ENCODE measurements around the gene COG5. TPM values are rescaled to one million over a fixed set of nuclear protein-coding genes. Genes with fewer than 3 reads are reported as not detected.

The COG5 gene
- total RNA-seq, 1 experiment from 2014 or later, result 43.9 TPM

- Histone ChIP-seq H3K4me3 (ENCODE audit: low read depth, low read length) (no peak overlapping the region), H3K36me3 (ENCODE audit: control insufficient read depth, insufficient read depth, low read length) (no peaks in the 10 kb centered on the region), H3K4me1 (no peaks in the 10 kb centered on the region), H3K27me3 (replicated peaks; ENCODE audit: control insufficient read depth, insufficient read depth, low read length) (no peaks in the 10 kb centered on the region), H3K9me3 (no peaks in the 10 kb centered on the region)
- Mint-ChIP-seq H3K4me3 (ENCODE audit: unreplicated experiment) (no peak overlapping the region), H3K9me3 (ENCODE audit: unreplicated experiment) (no peaks in the 10 kb centered on the region), H3K27ac (ENCODE audit: unreplicated experiment) (no peak overlapping the region), H3K27me3 (ENCODE audit: insufficient read depth, unreplicated experiment) (no peaks in the 10 kb centered on the region), H3K4me1 (ENCODE audit: low read depth, unreplicated experiment) (no peaks in the 10 kb centered on the region), H3K36me3 (ENCODE audit: insufficient read depth, unreplicated experiment) (no peaks in the 10 kb centered on the region)
- DNase-seq, result no peak
- no TSS peak for BruUV-seq (replicated peaks)
- POLR2A ChIA-PET, result no interaction called here
- no peak for TF ChIP-seq CTCF (IDR thresholded peaks at IDR 0.05; ENCODE audit: insufficient read depth in 1 of 2, low read depth in 1 of 2, low read length in 1 of 2, severe bottlenecking in 1 of 2, unreplicated experiment in 1 of 2)
- intact Hi-C loops (cut with micrococcal nuclease; ENCODE audit: unreplicated experiment), result no loop called here
- CTCF ChIA-PET, result no interaction called here
Observed at GRCh38 chr7:107302250-107302847, 261.4 kb downstream of the COG5 start.

GRCh38 chr7:107294182-107294581 lies 269.5 kb downstream of the COG5 start:
- Histone ChIP-seq H3K36me3 (ENCODE audit: control insufficient read depth, insufficient read depth, low read length) (no peaks in the 10 kb centered on the region), H3K27me3 (replicated peaks; ENCODE audit: control insufficient read depth, insufficient read depth, low read length) (no peaks in the 10 kb centered on the region), H3K4me3 (ENCODE audit: low read depth, low read length) (no peak overlapping the region), H3K4me1 (0 out of 2 replicates have a peak, but pooled peaks cover 10% of the 10 kb centered on the region), H3K9me3 (no peaks in the 10 kb centered on the region)
- TF ChIP-seq CTCF (IDR thresholded peaks at IDR 0.05; ENCODE audit: insufficient read depth in 1 of 2, low read depth in 1 of 2, low read length in 1 of 2, severe bottlenecking in 1 of 2, unreplicated experiment in 1 of 2), result no peak
- DNase-seq, result no peak
- CTCF ChIA-PET, result no interaction called here
- POLR2A ChIA-PET, result no interaction called here
- Mint-ChIP-seq H3K9me3 (ENCODE audit: unreplicated experiment) (no peaks in the 10 kb centered on the region), H3K36me3 (ENCODE audit: insufficient read depth, unreplicated experiment) (peaks cover 25% of the 10 kb centered on the region), H3K4me1 (ENCODE audit: low read depth, unreplicated experiment) (peaks cover 7% of the 10 kb centered on the region), H3K27ac (ENCODE audit: unreplicated experiment) (no peak overlapping the region), H3K4me3 (ENCODE audit: unreplicated experiment) (no peak overlapping the region), H3K27me3 (ENCODE audit: insufficient read depth, unreplicated experiment) (no peaks in the 10 kb centered on the region)
- intact Hi-C loops (cut with micrococcal nuclease; ENCODE audit: unreplicated experiment), result no loop called here
- BruUV-seq (replicated peaks), result no TSS peak

GRCh38 chr7:107292591-107292990 lies 271.1 kb downstream of the COG5 start:
- Mint-ChIP-seq H3K4me3 (ENCODE audit: unreplicated experiment) (no peak overlapping the region), H3K4me1 (ENCODE audit: low read depth, unreplicated experiment) (peaks cover 7% of the 10 kb centered on the region), H3K27me3 (ENCODE audit: insufficient read depth, unreplicated experiment) (no peaks in the 10 kb centered on the region), H3K36me3 (ENCODE audit: insufficient read depth, unreplicated experiment) (peaks cover 25% of the 10 kb centered on the region), H3K9me3 (ENCODE audit: unreplicated experiment) (no peaks in the 10 kb centered on the region), H3K27ac (ENCODE audit: unreplicated experiment) (no peak overlapping the region)
- BruUV-seq (replicated peaks), result no TSS peak
- no peak for TF ChIP-seq CTCF (IDR thresholded peaks at IDR 0.05; ENCODE audit: insufficient read depth in 1 of 2, low read depth in 1 of 2, low read length in 1 of 2, severe bottlenecking in 1 of 2, unreplicated experiment in 1 of 2)
- no peaks in the 10 kb centered on the region for H3K9me3 ChIP-seq
- no peak for DNase-seq
- CTCF ChIA-PET, result no interaction called here
- intact Hi-C loops (cut with micrococcal nuclease; ENCODE audit: unreplicated experiment), result no loop called here
- no peak overlapping the region for H3K4me3 ChIP-seq (ENCODE audit: low read depth, low read length)
- H3K27me3 ChIP-seq (replicated peaks; ENCODE audit: control insufficient read depth, insufficient read depth, low read length), result no peaks in the 10 kb centered on the region
- H3K4me1 ChIP-seq, result 0 out of 2 replicates have a peak, but pooled peaks cover 10% of the 10 kb centered on the region
- POLR2A ChIA-PET, result interaction anchor here (0.7 kb wide), 1 partner anchor 184 kb away, joined by 3 read pairs; no protein-coding TSS in a partner anchor
- no peaks in the 10 kb centered on the region for H3K36me3 ChIP-seq (ENCODE audit: control insufficient read depth, insufficient read depth, low read length)

Measured in Caco-2 (cell line).